HG03060 (cell line): ENCODE measurements around the gene GFRA1.

Source experiments
- ATAC-seq: cut with Tn5 transposase; IDR thresholded peaks from one replicate; pipeline ENCODE4 v1.9.1; 2021; ENCODE audit warnings: low read depth, moderate number of reproducible peaks; ENCODE audit not compliant: unreplicated experiment

Gene GFRA1

DNA sequence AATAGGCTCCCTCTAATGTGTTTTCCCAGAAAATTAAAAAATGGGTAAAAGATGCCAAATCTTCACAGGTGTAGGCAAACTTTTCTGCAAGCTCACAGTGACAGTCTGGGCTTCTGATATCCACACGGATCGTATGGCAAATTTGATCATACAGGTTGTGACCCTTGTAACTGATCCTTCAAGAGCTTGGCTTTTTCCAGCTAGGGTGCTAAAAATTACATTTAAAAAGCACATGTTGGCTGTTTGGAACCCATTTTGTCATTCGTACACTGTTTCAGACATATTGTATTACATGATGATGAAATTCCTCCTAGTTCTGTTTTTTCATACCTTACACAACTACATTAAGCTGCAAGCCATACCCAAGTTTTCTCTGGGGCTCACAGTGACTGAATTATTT is 138.7 kb downstream of the GFRA1 start:
- ATAC-seq = no peak

DNA sequence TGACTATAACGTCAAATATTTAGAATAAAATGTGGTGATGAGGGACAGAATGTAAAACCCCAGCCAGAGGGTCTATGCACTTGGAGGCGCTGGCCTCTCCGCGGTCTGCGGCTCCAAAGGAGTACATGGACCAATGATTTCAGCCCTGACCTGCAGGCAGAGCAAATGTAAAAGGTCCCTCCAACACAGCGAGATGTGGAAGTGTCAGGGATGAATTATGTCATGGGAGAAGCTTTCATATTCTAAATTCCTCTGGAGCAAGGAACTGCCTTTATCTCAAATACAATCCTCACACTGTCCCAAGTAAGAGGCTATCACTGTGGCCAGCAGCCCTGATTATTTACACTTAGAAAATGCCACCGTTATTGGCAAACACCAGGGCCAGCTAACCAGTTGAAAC is 139.4 kb downstream of the GFRA1 start:
- ATAC-seq = no peak

DNA sequence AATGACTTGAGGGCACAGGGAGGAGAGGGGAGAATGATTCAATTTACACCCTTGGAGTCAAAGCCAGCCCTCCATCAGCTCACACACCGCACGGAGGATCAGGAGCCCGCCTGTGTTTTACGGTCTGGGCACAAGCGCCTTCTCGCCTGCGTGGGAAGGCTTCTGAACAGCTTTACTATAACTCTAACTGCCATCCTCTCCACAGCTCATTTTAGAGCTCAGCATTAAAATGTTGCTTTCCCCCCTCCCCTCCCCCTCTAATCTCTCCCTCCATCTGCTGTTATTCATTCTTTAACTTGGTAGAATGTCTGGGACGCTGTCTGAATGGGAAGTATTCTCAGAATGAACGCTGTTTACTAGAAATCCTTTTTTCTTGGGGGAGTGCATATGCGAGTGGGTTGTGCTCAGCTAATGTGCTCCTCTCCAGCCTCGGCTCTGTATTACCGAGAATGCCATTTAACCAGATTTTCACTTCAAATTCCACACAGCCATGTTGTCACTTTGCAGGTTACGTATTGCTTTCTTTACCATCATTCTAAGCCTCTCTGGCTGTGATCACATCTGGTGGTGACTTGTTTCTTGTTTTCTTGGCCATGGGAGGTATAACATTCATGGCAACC is 140.1 kb downstream of the GFRA1 start:
- ATAC-seq = no peak

DNA sequence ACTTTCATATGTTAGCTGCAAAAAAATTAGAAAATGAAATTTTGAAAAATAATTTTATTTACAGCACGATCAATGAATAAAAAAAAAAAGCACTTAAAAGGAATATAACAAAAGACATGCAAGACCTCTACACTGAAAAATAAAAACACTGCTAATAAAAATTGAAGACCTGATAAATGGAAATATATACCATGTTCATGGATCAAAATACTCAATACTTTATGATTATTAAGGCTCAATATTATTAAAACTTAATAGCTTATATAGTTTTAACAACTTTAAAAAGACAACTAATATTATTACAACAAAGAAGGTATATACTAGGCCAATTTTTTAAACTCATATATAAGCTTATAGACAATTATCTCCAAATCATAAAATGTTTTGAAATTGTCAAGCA is 143.0 kb downstream of the GFRA1 start:
- ATAC-seq = no peak

DNA sequence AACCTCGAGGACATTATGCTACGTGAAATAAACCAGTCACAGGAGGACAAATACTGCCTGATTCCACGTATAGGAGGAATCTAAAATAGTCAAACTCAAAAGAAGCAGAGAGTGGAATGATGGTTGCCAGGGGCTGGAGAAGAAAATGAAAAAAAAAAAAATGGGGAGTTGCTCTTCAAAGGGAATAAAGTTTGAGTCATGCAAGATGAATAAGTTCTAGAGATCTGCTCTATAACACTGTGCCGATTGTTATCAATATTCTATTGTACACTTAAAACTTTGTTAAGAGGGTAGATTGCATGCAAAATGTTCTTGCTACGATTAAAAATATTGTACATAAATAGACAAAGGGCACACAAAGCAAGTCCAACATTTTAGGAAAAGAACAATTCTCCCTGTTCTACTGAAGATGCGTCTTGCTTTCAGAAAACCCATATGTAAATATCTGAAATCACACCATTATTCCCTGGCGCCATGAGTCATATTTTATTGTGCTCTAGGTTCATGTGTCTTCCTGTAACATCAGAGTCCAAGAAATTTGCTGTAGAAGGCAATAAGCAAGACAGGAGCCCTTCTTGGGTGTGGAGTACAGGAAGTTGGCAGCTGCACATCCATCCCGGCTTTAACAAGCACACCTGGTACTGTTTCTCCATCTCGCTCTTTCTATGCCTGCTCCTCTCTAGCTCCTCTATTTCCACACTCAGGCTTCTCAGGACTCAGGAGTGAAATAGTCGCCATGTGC is 145.9 kb downstream of the GFRA1 start:
- no peak for ATAC-seq

DNA sequence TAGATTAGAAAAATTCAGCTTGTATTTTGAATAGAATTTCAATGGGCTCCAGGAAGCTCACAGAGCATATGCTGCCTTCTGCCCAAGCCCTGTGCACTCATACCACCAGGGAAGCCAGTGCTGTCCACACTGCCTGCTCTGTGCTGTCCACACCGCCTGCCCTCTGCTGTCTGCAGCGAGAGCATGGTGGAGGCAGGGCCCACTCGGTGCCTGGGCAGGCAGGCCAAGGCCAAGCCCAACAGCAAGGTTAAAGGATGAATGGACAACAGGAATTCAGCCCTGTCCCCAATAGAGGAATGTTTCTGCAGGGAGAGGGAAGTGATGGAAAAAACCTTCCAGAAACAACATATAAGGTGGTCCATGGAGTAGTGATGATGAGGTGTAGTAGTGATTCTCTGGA is 146.8 kb downstream of the GFRA1 start:
- ATAC-seq = no peak

DNA sequence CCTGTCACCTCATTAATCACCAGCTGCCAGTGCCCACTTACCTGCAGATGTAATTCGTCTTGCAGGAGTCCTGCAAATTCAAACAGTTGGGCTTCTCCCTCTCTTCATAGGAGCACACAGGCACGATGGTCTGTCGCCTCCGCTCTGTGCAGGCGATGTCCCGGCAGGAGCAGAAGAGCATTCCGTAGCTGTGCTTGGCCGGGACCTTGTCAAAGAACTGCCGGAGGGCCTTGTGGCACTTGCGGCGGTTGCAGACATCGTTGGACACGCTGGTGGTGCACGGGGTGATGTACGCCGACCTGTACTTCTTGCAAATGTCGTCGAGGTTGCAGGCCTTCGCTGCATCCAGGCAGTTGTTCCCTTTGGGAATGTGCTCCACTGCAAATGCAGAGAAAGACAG is 147.8 kb downstream of the GFRA1 start:
- ATAC-seq = no peak

DNA sequence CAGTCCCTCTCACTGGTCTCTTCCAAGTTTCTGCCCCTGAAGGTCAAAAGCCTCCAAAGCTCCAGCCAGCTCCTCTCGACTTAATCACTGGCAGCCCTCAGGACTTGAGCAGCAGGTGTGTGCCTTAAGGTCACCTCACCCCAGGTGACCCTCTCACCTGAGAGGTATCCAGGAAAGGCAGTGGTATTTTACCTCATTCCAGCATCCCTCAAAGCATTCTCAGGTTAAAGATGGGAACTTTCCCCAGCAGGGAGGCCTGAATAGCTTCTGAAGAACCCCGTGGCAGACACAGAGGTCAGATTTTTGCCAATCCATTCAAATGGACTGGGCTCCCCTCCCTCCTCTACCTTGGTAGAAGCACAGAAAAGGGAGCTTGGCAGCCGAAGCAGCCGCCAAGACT is 148.2 kb downstream of the GFRA1 start:
- no peak for ATAC-seq

DNA sequence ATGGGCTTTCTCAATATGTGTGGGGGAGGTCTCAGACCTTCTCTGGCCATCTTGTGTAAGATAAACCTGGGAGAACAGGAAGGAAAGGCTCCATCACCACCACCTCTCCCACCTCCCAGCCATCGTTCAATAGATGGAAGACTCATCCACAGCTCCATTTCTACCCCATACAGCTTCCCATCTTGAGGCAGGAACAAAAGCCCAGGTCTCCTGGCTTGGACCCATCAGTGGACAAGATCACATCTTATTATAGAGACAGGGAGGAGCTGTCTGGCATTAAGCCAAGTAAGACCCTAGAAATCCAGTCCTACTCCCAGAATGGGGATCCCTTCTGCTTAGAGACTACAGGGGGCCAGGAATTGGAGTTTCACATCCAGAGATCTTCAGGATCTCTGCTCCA is 150.3 kb downstream of the GFRA1 start:
- no peak for ATAC-seq

DNA sequence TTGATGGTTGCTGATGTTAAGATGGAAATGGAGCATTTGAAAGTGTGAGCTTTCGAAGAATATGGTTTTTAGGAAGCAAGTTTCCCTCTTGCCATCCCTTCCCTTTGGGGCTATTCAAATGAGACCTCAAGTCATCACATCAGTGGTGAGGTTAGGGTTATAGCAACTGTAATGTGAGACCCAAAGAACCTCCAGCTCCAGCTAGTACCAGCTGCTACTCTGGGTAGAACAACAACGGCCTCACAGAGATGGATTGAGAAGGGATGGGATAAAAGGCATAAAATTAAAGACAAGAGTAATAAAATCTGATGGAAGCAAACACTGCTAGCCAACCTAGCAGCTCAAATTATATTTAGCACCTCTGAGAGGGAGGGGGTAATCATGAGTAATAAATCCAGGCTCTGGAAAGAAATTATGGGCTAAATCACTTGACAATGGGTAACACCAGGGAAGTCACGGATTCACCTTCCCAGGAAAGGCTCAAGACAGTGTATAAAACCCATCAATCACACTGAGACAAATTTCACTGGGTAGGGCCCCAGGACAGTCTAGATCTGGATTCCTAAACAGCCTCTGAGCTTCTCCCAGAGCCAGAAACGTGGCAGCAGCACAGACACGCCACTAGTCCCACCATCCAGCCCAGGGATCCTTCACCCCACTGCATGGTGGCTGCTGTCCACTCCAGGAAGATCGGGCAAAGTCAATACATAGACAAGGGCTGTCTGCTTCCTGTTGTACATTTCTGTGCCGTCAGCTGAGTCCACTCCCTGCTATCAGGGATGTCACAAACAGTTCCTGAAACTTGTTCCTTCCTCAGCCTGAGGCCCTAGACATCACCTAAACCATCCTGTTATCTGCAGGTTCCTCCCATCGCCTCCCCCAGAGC is 151.1 kb downstream of the GFRA1 start:
- ATAC-seq = no peak

DNA sequence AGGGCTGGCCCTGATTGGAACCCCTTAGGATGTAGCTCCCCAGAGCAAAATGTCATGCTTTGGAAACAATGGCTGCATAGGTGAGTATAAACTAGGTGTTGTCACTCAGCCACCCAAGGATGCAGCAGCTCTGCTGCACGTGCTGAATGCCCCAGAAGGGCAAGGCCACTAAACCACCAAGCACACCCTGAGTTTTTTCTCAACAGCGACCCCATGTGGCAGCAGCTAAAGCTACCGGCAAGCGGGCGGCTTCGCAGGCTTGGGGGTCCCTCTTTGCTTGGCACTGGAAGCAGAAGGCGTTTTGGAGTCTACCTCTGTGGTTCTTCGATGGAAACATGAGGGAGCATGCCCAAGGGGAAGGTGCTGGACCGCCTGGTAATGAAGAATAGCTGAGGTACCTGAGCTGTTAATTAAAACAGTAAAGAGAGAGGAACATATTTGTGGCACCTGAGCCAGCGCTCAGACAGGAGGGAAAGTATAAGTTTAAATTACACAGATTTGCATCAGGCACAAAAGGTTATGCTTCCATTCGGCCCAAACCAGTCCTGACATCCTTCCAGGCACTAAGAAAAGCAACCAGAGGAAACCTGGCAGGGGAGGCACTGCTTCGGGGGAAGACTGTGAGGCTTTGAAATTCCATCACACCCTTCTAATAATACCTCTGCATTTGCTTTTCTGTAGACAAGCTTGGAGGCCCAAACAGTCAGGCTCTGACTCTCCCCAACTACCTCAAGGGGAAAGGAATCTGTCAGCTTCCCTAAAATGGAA is 152.1 kb downstream of the GFRA1 start:
- ATAC-seq = no peak

DNA sequence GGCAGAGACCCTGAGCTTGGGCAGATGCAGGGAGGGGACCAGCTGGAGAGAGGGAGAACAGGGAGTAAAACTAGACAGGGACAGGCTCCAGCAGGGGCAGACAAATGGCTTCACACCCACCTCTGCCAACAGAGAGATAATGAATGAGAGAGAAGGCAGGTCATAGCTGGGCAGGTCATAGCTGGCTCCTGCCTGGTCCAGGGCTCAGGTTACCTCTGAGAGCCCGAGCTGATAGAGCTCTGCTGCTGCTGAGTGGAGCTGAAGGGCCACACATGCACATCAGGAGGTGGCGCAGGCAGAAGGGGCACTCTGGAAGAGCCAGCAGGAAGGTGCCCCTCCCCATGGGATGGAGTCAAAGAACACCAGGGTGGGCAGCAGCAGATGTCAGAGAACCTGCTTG is 154.2 kb downstream of the GFRA1 start:
- no peak for ATAC-seq

DNA sequence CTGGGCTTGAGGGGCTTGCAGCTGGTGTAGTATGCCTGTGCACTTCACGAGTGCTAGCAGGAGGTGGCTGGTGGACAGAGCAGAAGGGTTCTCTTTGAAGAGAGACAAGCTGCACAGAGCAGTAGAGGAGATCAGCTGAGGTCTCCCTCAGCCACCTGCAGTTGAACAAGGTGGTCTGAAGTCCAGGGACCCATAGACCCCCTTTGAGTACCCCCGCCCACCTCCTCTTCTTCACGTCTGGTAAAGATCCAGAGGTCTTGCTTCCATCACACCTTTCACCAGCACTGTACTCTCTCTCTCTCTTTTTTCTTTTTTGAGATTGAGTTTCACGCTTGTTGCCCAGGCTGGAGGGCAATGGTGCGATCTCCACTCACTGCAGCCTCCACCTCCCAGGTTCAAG is 157.2 kb downstream of the GFRA1 start:
- ATAC-seq = no peak

DNA sequence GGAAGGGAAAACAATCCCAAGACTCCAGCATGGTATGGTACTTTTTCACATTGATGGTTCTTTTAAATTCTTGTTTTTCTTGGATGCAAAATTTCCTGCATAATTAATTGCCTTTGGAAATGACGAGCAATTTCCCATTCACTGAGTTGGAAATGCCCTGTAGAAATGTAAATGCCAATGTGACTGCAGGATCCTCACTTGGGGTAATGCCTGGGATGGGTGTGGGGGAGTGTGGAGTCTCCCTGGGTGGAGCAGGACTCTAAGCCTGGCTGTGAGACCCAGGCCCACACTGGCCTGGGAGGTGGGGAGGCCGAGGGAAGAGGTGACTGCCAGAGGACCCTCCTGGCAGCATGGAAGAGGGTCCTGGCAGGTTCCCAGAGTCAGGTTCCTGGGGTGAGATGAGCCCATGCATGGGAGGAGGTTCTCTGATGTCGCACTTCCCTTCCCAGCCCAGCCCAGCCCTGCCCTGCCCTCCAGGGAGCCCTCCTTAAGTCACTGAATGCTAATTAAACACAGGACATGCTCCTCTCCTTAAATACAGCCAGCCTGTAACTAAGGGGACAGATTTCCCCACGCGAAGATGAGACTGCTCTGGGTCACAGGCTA is 157.9 kb downstream of the GFRA1 start:
- no peak for ATAC-seq

DNA sequence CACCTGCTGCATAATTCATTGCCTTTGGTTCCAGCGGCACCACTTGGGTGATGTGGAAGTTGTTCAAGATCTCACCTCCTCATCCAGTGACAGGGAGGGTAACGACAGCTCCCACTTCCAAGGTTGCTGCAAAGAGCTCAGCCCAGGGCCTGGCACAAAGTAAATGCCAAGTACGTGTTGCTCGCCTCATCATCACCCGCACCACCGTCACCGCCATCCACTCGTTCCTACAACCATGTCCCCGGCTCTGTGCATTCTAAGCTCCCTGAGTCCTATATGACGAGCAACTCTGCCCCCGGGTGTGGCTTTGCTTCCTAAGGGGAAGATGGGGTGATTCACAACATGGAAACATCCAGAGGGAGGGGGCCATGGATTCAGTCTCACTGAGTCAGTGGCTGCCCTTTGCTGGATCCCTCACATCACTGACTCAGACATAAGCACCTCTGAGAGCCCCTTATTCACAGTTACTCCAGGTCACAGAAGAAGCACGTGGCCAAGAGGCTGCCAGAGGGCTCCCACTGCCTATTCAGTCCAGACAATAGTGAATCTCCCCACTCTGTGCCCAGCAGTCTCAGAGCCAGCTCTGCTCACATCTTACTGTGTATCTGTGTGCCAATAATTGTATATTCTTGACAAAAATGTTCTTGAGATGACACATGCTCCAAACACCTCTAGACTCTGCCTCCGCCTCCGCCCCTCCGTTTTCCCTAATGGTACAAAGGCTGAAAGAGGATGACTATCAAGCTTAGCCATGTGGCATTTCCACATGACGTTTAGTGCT is 159.1 kb downstream of the GFRA1 start:
- ATAC-seq = no peak

DNA sequence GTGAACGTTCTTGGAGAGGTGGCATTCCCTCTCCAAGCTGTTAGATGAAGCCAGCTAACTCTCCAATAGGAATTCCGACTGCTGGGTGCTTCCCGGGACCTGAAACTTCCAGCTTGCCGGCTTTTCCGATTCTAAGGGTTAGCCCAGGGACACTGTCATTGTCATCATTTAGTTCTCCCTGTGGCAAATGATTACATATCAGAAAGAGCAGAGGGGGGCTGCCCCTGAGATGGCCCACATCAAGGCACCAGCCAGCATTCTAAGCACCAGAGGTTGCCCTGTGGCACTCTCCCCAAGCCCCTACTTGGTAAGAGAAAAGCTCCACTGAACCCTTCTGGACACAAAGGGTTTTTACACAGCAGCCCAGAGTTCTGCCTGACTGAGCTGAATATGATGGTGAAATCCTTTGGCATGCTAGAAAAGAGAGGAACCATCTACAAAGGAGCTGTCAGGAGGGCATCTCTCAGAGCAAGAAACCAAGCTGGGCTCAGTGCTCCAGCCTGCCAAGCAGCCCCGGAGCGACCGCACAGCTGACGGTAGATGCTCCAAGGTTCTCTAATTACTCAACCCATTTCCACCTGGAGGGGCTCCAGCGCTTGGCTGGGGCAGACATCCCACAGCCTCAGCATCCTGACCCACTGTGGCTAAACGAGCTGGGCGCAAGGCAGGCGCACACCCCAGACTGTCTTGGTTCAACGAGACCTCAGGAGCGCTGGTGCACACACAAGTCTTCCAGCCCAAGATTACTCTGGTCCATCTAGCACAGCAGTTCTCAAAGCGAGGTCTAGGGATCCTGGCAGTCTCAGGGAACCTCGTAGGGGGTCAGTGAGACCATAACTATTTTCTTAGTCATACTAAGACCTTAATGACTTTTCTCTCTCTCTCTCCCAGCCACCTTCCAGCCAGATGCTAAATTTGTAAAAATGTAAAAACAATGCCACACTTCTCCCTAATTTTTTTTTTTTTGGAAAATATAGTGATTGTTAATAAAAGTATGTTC is 160.5 kb downstream of the GFRA1 start:
- ATAC-seq = no peak

DNA sequence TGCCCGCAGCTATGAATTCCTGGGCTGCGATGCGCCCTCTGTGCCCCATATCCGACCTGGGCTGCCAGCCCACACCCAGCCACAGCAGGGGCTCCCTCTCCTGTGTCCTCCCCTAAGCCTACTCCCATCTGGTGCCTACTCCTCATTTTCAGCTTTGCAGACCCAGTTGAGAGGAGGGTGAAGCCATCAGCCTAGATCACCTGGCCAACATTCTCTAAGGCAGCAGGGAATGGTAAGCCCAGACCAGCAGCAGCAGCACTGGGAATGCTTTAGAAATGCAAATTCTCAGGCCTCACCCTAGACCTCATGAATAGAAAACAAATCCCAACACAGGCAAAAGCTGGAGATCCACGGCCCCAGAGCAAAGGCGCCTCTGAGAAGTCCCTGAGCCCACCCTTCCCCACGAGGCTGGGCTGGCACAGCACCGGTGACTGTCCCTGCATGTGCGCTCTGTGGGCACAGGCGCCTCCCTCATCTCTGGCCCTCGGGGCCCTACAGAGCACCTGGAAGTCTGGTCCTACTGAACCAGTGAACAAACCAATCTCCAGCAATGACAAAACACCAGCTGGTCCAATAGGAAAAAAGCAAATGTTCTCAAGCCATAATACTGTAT is 161.4 kb downstream of the GFRA1 start:
- no peak for ATAC-seq

DNA sequence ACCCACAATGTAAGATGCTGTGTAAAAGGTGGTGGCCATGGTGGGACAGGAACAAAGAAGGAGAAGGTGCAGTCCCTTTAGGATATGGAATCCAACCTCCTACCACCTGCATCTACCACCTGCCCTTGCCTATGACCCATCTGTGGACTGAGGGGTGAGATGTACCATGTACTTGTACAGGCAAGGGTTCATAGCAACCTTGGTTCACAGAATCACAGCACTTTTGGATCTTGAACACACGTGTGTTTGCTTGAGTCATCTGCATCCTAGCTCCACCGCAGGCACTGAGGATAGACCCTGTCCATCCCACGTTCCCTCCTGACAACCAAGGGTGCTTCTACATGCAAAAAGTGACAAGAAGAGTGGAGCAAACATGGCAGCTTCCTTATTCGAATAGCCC is 162.3 kb downstream of the GFRA1 start:
- no peak for ATAC-seq
